GM21825 (cell line): ENCODE data around the gene SLC9A9.
"Not testable (repeated sequence)": the region's sequence is repeated elsewhere in the genome, so short reads cannot be mapped to it uniquely, and the experiment has no call there.

Experiments
- ATAC-seq: cut with Tn5 transposase; IDR thresholded peaks from one replicate; pipeline ENCODE4 v1.9.1; 2021; ENCODE audit warnings: mild to moderate bottlenecking, moderate library complexity; ENCODE audit not compliant: unreplicated experiment

Gene SLC9A9

DNA sequence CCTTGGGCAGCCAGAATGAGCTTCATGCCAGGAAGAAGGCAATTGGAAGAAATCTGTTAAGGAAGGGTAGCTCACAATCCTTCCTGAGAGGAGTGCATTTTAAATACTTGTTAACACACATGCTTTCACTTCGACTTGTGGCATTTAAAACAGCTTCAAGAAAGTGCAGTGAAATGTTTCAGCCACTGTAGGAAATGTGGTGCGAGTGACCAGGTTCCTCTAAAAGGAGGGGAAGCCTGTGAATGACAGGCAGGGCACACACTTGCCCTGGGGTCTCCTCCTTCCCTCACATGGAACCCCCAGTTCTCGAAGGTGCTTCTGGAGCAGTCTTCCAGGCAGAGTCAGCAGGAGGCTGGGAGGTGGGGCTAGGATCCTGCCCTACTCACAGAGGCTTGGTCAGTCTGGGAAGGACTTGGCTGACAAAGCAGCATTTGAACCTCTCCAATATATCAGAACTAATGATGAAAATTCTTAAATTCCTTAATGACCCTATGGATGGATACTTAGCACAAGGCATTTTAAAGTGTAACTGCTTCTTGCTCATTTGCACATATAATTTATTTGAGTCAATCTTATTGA, 370.1 kb downstream of the SLC9A9 start:
- no peak for ATAC-seq

- no peak for ATAC-seq
These were observed 371.2 kb downstream of the SLC9A9 start for GRCh38 chr3:143476965-143477640.

DNA sequence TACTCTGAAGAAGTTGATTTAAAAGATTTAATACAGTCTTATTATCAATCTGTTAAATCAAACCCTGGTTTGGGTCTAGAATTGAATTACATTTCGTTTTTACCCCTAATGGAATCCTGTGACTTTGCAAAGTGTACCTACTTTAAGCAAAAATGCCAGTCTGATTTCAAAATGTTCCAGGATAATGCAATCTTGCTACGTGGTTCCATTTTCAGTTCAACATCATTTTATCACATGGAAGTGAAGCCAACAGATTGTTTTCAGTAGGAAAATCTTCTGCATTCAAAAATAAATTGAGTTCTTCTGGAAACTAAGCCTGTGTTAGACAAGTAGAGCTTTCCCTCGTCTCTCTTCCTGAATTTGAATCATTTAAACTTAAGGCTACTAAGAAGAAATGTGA, 372.3 kb downstream of the SLC9A9 start:
- ATAC-seq: no peak

DNA sequence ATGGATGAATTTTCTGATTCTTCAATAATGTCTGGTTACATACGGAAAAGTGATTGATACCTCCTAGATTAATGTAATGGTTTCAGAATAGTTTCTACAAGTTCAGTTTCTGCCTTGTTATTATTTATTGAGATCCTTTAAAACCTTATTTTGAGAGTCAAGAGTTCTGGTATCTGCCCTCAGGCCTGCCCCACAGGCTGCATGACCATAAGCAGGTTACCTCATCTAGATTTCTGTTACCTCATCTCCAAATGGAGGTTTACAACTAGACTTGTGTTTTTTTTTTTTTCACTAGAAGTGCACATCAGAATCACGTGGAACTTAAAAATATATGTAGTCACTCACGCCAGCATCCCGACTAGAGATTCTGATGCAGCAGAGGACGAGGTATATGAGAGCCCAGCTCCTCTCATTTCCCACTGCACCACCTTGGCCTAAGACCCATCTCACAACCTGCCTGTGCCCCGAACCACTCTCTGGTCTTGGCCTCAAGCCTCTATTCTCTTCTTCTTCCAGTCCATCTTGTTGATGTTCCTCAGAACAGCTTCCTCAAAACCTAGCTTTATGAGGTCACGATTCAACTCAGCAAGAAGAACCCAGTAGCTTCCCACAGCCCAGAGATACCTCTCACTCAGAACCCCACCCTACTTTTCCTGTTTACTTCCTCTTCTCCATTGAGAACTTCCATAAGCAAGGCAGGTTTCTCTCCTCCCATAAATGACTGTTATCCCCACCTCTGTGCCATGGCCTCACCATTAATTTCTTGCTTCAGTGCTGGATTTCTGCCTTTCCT, 375.3 kb downstream of the SLC9A9 start:
- ATAC-seq: no peak

GRCh38 chr3:143471705-143472104, 376.6 kb downstream of the SLC9A9 start:
- ATAC-seq: no peak

DNA sequence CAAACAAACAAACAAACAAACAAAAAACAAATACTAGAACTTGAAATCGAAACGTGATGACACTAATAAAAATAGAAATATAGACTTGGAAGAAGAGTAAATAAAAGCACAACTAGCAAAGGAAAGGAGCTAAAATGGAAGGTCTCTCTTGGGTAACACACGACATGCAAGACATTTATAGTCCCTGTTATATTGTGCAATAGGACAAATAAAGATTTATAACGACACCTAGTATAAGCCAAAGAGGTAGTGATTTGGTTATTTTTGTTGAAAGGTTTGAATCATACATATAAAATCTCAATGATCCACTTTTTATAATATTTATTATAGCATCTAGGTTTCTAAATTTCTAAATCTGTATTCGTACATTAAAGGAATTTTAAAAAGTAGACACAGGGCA, 379.1 kb downstream of the SLC9A9 start:
- ATAC-seq: no peak

- no peak for ATAC-seq
These were observed 382.6 kb downstream of the SLC9A9 start for GRCh38 chr3:143465666-143466065.

DNA sequence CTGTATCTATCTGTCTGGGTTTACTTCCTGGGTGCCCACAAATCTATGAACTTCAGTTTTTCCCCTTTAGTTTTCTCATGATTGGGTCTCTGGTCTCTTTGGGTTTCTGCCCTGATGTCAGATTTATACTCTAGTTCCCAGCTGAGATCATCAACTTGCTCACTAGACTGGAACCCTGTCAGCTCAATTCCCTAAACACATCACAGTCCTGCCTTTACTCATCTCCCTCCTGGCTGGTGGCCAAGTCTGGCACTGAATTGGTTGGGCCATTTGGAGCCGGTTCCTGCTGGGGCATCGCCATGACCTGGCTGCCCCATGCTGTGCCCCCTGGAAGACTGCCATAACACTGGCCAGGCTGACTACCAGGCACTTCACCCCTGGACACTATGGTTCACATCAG, 383.4 kb downstream of the SLC9A9 start:
- peak; percentile 57 for ATAC-seq

DNA sequence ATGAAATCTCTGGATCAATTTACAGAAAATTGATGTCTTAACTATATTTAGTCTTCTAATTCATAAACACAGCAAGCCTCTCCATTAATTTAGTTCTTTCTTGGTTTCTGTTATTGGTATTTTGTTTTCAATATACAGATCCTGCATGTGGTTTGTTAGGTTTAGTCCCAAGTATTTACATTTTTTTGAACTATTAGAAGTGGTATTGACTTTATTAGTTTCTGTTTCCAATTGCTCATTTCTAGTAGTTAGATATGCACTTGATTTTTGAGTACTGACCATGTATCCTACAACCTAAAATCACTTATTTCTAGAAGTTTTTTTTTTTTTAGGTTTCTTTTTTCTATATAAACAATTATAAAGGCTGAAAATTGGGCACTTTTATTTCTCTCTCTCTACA, 392.8 kb downstream of the SLC9A9 start:
- ATAC-seq: no peak

GRCh38 chr3:143450632-143451031, 397.6 kb downstream of the SLC9A9 start:
- no peak for ATAC-seq

DNA sequence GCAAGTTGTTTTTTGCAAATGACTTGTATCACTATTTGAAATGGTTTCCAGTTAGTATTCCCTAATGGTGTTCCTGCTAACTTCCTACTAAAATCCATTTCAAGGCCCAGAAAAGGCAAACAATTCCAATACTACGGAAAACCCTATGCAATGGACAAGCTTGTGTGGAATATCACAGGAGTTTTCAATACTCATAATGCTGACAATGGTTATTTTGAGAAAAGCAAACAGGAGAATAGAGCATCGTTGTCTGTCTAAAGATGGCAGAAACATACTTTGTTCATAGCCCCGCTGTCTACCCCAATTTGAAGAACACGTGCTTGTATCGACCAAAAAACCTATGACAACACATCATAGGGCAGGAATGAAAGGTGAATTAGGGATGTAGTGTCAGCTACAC, 400.8 kb downstream of the SLC9A9 start:
- ATAC-seq: no peak

DNA sequence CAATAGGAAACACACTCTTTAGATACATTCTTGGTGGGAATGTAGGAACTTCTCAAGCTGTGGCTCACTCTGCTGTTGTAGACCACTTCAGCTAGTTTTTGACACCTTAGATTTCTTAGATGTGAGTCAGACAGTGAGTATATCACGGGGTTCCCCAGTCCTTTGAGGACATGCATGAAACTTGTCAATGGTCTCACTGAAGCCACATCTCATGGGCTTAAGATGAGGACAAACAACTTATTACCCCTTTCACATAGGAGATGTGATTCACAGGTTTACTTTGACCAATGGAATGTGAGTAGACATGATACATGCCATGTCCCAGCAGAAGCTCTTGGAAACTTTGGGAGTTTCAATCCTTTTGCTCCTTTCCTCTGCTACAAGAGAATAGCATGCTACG, 403.1 kb downstream of the SLC9A9 start:
- ATAC-seq: peak; percentile 70

GRCh38 chr3:143443851-143444331, 404.4 kb downstream of the SLC9A9 start:
- ATAC-seq: no peak

DNA sequence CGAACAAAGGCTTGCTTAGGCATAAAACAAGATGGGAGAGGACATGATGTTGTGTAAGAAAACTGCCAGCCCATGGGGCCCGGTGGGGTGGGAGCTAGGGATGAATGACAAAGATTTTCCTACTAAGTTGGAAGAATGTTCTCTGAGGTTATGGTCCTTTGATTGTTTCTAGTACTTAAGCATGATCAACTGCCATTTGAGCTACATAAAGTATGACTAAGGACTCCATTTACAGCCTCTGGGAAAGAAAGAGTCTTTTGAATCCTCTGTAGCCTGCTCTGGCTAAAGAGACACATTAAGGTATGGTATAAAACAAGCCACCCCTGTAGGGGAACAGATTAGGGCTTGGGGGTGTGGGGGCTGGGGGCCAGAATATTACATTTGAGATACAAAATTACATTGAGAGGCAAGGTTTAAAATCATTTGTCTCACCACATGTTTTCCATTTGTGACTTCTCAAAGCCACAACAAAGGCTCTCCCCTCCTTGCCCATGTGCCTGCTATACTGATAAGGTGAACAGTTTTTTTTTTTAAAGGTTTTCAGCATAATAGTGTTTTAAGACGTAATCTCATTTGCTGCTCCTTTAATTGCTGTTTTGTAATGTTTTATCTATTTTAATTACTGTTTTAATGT, 405.3 kb downstream of the SLC9A9 start:
- no peak for ATAC-seq

DNA sequence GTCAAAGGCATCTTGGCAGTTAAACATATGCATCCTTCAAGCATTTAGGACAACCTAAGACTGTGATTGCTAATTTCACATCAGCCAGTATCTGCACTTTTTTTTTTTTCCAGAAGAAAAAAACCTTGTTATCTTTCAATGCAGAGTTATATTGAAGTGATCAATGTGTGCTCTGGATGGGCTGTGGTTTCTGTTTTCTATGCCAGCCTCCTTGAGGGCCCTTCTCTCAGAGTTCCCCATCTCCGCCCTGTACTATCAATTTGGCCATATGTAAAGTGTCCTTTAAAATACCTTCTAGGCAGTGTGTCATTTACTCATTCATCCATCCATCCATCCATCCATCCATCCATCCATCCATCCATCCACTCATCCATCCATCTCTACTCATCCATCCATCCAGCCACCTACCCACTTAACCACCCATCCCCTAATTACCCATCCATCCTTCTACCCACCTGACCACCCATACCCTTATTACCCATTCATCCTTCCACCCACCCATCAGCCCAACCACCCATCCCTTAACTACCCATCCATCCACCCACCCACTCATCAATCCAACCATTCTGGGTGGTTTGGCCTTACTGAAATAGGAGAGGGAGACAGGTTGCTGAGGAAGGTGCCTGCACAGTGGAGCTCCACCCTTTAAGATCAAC, 406.6 kb downstream of the SLC9A9 start:
- ATAC-seq: no peak

GRCh38 chr3:143439817-143440216, 408.5 kb downstream of the SLC9A9 start:
- ATAC-seq: no peak

- no peak for ATAC-seq
These were observed 410.9 kb downstream of the SLC9A9 start for GRCh38 chr3:143437405-143437804.

DNA sequence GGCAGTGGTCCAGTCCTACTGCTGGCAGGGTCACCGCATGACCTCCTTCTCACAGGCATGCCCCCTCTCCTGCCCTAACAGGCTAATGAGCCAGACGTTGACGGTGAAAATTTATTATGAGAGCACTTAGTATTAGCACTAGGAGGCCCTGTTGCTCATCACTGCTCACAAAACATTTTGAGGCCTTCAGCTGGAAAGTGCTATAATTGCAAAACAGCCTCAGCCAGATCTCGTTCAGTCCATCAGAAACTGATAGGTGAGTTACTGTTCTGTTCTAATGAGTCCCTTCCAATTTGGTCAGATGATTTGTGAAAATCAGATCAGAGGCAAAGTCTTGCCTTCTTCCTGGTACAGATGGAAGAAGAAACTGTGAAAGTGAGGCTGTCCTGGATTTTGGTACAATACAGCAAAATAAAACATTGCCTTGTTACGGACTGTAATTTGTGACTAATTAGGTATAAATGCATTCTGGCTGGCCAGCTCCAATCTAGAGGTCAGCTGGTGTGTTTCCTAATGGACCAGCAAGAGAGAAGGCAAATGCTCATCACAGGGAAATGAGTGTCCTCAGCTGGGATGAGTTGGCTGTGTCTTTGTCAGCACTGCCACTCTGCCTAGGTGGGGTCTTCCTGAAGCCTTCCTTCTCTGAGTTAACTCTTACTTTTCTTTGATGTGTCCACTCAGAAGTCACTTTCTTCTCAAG, 411.9 kb downstream of the SLC9A9 start:
- no peak for ATAC-seq

DNA sequence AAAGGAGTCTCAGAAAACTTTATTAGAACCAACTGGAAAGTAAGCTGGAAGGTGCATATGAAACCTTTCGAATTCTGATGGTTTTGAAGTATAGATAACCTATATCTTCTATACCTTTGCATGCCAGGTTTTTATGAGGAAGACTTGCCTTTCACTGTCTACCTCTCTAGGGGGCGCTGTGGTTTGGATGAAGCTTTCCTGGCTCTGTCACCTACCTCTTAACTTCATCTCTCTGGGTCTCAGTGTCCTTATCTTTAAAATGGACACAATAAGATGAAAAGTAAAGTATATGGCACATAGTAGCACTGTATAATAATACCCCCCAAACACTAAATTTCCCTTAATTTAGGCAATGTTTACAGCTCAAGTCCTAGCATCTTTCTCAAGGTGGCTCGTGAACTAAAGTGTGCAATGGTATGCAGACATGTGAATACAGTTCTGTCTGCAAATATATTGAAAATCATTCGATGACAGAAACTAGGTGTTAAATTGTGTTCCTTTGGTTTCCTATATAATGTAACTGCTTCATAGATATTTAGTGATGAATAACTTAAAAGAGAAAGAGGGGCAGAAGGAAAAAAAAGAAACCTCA, 414.4 kb downstream of the SLC9A9 start:
- ATAC-seq: no peak

DNA sequence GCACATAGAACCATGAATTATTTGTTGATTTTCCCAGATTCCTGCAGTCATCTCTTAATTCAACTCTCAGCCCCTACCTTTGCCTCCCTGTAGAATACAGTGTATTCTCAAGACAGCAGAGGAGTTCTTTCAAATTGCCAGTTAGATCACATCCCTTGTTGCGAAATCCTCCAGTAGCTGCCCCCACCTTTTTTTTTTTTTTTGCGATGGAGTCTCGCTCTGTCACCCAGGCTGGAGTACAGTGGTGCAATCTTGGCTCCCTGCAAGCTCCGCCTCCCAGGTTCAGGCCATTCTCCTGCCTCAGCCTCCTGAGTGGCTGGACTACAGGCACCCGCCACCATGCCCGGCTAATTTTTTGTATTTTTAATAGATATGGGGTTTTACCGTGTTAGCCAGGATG, 417.0 kb downstream of the SLC9A9 start:
- not testable (repeated sequence) for ATAC-seq
